HepG2 (cell line): ENCODE data around the gene ALDH16A1. TPM values are rescaled to one million over a fixed set of nuclear protein-coding genes. Genes with fewer than 3 reads are reported as not detected.

ENCODE experiments used
- AGO2 ChIP-seq: fragments of 200-400 bp; formaldehyde crosslinking; optimal IDR thresholded peaks from 2 replicates; pipeline ENCODE3; 2017; ENCODE audit warnings: mild to moderate bottlenecking, low read depth, low read length, moderate library complexity
- ASH2L ChIP-seq: fragments of 300-600, 200-600 bp; sonication (generic); IDR thresholded peaks from 2 replicates; pipeline ENCODE4 v1.7.0; 2017; ENCODE audit warnings: low read depth, mild to moderate bottlenecking, moderate library complexity, mixed read lengths, low read length; ENCODE audit not compliant: insufficient read length
- BHLHE40 ChIP-seq: IDR thresholded peaks from 2 replicates; pipeline ENCODE4 v1.6.1; 2011; ENCODE audit warnings: low read length, improper control_type of control experiment
- DR1 ChIP-seq: sonication (generic); formaldehyde crosslinking; IDR thresholded peaks from 2 replicates; pipeline ENCODE4 v1.8.0; 2021; ENCODE audit warnings: mild to moderate bottlenecking, missing genetic modification reagents, inconsistent platforms
- HDAC2 ChIP-seq: sonication (generic); formaldehyde crosslinking; IDR thresholded peaks from 2 replicates; pipeline ENCODE4 v1.4.0; 2020; ENCODE audit warnings: missing genetic modification reagents
- NFE2L1 ChIP-seq: sonication (generic); formaldehyde crosslinking; IDR thresholded peaks from 2 replicates; pipeline ENCODE4 v1.4.0; 2020; ENCODE audit warnings: missing genetic modification reagents, mild to moderate bottlenecking, borderline replicate concordance
- RARA ChIP-seq: IDR thresholded peaks from 2 replicates; pipeline ENCODE4 v1.6.1; 2016; ENCODE audit warnings: missing genetic modification reagents, missing compliant biosample characterization
- RFXAP ChIP-seq: sonication (generic); formaldehyde crosslinking; IDR thresholded peaks from 2 replicates; pipeline ENCODE4 v1.4.0; 2020; ENCODE audit warnings: missing genetic modification reagents, borderline replicate concordance
- SALL1 ChIP-seq: sonication (generic); formaldehyde crosslinking; IDR thresholded peaks from 2 replicates; pipeline ENCODE4 v1.8.0; 2022; ENCODE audit warnings: mild to moderate bottlenecking, missing genetic modification reagents
- ZEB1 ChIP-seq: IDR thresholded peaks from 2 replicates; pipeline ENCODE4 v1.6.1; 2012; ENCODE audit warnings: mild to moderate bottlenecking, low read depth, inconsistent platforms; ENCODE audit not compliant: insufficient replicate concordance
- ZFP62 ChIP-seq: sonication (generic); formaldehyde crosslinking; IDR thresholded peaks from 2 replicates; pipeline ENCODE4 v1.4.0; 2020; ENCODE audit warnings: missing genetic modification reagents
- ZNF660 ChIP-seq: sonication (generic); formaldehyde crosslinking; IDR thresholded peaks from 2 replicates; pipeline ENCODE4 v1.5.1; 2020; ENCODE audit warnings: mild to moderate bottlenecking, low read depth, missing genetic modification reagents, borderline replicate concordance
- ZNF709 ChIP-seq: sonication (generic); formaldehyde crosslinking; IDR thresholded peaks from 2 replicates; pipeline ENCODE4 v1.5.0; 2020; ENCODE audit warnings: mild to moderate bottlenecking, missing genetic modification reagents
- ZNF891 ChIP-seq: sonication (generic); formaldehyde crosslinking; IDR thresholded peaks from 2 replicates; pipeline ENCODE4 v1.5.0; 2020; ENCODE audit warnings: mild to moderate bottlenecking, missing genetic modification reagents
- polyA plus RNA-seq, 8 experiments: library from polyadenylated mRNA; depleted of rRNA in 3 of 8; stranded (reverse) in 7 of 8; unstranded in 1 of 8; fragments of >200 nt; fragmentation: Illumina TruSeq in 4 of 8; extraction: Trizol in 4 of 8; gene quantifications; 2 replicates each; pipeline versions ENCODE4 v1.2.1 to v1.2.3, GENCODE V29; 2011 to 2016; ENCODE audit warnings: low read depth in 4 of 8, missing spikeins in 1 of 8, mixed read lengths in 1 of 8; ENCODE audit not compliant: insufficient read depth in 1 of 8
- total RNA-seq, 5 experiments: library from RNA; depleted of rRNA; stranded (reverse); fragments of >200 nt; fragmentation: Illumina TruSeq; extraction: Trizol; gene quantifications; 2 replicates each; pipeline ENCODE4 v1.2.3, GENCODE V29; 2016; ENCODE audit warnings: low read depth in 1 of 5
- TF ChIP-seq, protein P1 (sequence below), 2 experiments: sonication (generic) in 1 of 2; formaldehyde crosslinking in 1 of 2; IDR thresholded peaks; 2 replicates each; pipeline versions ENCODE4 v1.5.1 to v1.6.1; 2011 to 2020; ENCODE audit warnings: borderline replicate concordance in 1 of 2, low read depth in 1 of 2, low read length in 1 of 2, mild to moderate bottlenecking in 1 of 2, missing genetic modification reagents in 1 of 2, moderate library complexity in 1 of 2
- TF ChIP-seq, protein P2 (sequence below): sonication (generic); formaldehyde crosslinking; IDR thresholded peaks from 2 replicates; pipeline ENCODE4 v1.8.0; 2022; ENCODE audit warnings: mild to moderate bottlenecking, missing genetic modification reagents; ENCODE audit not compliant: insufficient replicate concordance
- TF ChIP-seq, protein P3 (sequence below): sonication (generic); formaldehyde crosslinking; conservative IDR thresholded peaks from 2 replicates; pipeline ENCODE4 v1.4.0; 2020; ENCODE audit warnings: missing genetic modification reagents
- TF ChIP-seq, protein P4 (sequence below): IDR thresholded peaks from 2 replicates; pipeline ENCODE4 v1.6.1; 2016
- TF ChIP-seq, protein P5 (sequence below): sonication (generic); formaldehyde crosslinking; IDR thresholded peaks from 2 replicates; pipeline ENCODE4 v1.8.0; 2022; ENCODE audit warnings: mild to moderate bottlenecking, missing genetic modification reagents
- TF ChIP-seq, protein P6 (sequence below): IDR thresholded peaks from 2 replicates; pipeline ENCODE4 v1.6.1; 2012; ENCODE audit warnings: inconsistent platforms

The ALDH16A1 gene
- total and polyA plus RNA-seq, 2 of the 13 experiments (the other 11 are each of a cell fraction or from before 2014, with no cell fraction given) = 8.4 to 34.9 TPM

DNA sequence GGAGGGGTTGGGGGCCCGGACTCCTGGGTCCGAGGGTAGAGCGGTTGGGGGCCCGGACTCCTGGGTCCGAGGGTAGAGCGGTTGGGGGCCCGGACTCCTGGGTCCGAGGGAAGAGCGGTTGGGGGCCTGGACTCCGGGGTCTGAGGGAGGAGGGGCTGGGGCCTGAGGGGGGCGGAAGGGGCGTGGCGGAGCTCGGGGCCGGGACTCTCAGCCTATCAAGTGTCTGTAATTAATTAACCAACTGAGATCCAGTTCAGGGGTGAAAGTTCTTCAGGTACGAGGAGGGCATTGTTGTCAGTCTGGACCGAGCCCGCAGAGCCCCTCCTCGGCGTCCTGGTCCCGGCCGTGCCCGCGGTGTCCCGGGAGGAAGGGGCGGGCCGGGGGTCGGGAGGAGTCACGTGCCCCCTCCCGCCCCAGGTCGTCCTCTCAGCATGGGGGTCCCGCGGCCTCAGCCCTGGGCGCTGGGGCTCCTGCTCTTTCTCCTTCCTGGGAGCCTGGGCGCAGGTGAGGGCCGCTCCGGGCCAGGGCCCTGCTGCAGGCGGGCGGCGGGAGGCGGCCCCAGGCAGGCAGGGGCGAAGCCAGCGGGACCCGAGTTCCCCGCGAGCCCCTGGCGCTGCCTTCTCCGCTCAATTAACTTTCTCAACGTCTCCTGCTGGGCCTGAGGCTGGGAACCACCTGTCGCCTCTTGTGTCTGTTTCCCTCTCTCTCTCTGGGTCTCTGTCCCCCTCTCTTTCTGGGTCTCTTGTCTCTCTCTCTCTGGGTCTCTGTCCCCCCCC is 60.1 kb downstream of the ALDH16A1 start (continued):
- TF ChIP-seq, protein P1, sequence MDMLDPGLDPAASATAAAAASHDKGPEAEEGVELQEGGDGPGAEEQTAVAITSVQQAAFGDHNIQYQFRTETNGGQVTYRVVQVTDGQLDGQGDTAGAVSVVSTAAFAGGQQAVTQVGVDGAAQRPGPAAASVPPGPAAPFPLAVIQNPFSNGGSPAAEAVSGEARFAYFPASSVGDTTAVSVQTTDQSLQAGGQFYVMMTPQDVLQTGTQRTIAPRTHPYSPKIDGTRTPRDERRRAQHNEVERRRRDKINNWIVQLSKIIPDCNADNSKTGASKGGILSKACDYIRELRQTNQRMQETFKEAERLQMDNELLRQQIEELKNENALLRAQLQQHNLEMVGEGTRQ (IDR thresholded peaks at IDR 0.05; ENCODE audit: low read depth, low read length) = no peak
- TF ChIP-seq, protein P1 (CRISPR knock-in tag; IDR thresholded peaks at IDR 0.05; ENCODE audit: borderline replicate concordance) = peak; percentile 65; the same call in 1 of the 2 replicates
- TF ChIP-seq, protein P2, sequence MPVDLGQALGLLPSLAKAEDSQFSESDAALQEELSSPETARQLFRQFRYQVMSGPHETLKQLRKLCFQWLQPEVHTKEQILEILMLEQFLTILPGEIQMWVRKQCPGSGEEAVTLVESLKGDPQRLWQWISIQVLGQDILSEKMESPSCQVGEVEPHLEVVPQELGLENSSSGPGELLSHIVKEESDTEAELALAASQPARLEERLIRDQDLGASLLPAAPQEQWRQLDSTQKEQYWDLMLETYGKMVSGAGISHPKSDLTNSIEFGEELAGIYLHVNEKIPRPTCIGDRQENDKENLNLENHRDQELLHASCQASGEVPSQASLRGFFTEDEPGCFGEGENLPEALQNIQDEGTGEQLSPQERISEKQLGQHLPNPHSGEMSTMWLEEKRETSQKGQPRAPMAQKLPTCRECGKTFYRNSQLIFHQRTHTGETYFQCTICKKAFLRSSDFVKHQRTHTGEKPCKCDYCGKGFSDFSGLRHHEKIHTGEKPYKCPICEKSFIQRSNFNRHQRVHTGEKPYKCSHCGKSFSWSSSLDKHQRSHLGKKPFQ (CRISPR knock-in tag) = no peak
- TF ChIP-seq, protein P3, sequence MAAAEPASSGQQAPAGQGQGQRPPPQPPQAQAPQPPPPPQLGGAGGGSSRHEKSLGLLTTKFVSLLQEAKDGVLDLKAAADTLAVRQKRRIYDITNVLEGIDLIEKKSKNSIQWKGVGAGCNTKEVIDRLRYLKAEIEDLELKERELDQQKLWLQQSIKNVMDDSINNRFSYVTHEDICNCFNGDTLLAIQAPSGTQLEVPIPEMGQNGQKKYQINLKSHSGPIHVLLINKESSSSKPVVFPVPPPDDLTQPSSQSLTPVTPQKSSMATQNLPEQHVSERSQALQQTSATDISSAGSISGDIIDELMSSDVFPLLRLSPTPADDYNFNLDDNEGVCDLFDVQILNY (CRISPR knock-in tag) = no peak
- TF ChIP-seq SALL1 (peak; percentile 63), ZNF891 (peak; percentile 15; the same call in 1 of the 2 replicates), ASH2L (no peak), ZNF660 (CRISPR knock-in tag) (no peak), HDAC2 (peak; percentile 45; the same call in 1 of the 2 replicates), ZNF709 (0 out of 2 replicates have a peak, but pooled peaks have one; percentile 60), DR1 (CRISPR knock-in tag) (no peak), ZFP62 (CRISPR knock-in tag) (no peak), BHLHE40 (peak; percentile 52; the same call in 1 of the 2 replicates), RFXAP (CRISPR knock-in tag) (no peak), RARA (CRISPR knock-in tag) (peak; percentile 51), AGO2 (peak; percentile 80), NFE2L1 (CRISPR knock-in tag) (no peak), ZEB1 (peak; percentile 74)
- TF ChIP-seq, protein P4, sequence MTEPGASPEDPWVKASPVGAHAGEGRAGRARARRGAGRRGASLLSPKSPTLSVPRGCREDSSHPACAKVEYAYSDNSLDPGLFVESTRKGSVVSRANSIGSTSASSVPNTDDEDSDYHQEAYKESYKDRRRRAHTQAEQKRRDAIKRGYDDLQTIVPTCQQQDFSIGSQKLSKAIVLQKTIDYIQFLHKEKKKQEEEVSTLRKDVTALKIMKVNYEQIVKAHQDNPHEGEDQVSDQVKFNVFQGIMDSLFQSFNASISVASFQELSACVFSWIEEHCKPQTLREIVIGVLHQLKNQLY (CRISPR knock-in tag) = 0 out of 2 replicates have a peak, but pooled peaks have one; percentile 34
- TF ChIP-seq, protein P5, sequence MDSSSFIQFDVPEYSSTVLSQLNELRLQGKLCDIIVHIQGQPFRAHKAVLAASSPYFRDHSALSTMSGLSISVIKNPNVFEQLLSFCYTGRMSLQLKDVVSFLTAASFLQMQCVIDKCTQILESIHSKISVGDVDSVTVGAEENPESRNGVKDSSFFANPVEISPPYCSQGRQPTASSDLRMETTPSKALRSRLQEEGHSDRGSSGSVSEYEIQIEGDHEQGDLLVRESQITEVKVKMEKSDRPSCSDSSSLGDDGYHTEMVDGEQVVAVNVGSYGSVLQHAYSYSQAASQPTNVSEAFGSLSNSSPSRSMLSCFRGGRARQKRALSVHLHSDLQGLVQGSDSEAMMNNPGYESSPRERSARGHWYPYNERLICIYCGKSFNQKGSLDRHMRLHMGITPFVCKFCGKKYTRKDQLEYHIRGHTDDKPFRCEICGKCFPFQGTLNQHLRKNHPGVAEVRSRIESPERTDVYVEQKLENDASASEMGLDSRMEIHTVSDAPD = no peak
- TF ChIP-seq, protein P6, sequence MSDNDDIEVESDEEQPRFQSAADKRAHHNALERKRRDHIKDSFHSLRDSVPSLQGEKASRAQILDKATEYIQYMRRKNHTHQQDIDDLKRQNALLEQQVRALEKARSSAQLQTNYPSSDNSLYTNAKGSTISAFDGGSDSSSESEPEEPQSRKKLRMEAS = peak; percentile 63
